RWPE2 (cell line): Measurements from ENCODE around the gene AP2B1.
A peak's percentile ranks its signal among the peaks of the same experiment; 100 is the strongest.
"Not testable (repeated sequence)": the region's sequence is repeated elsewhere in the genome, so short reads cannot be mapped to it uniquely, and the experiment has no call there.

Experiments used
- ATAC-seq: fragments of 200-7000 bp; cut with Tn5 transposase; 3 replicates; pipeline ENCODE4 v1.9.1; 2021; ENCODE audit warnings: low read depth
- DNase-seq: peaks from one replicate; pipeline ENCODE4 v3.0.0-alpha.2; 2020; ENCODE audit warnings: low spot score
- H3K27ac ChIP-seq: fragments of 450-650 bp; 2 replicates; pipeline ENCODE4 v1.5.1; 2017; ENCODE audit warnings: mild to moderate bottlenecking; ENCODE audit not compliant: poor library complexity, severe bottlenecking
- H3K27me3 ChIP-seq: fragments of 250-450 bp; sonication (Bioruptor Pico); 2 replicates; pipeline ENCODE4 v1.5.1; 2021; ENCODE audit warnings: mild to moderate bottlenecking, moderate library complexity; ENCODE audit not compliant: insufficient read depth, poor library complexity, severe bottlenecking
- H3K36me3 ChIP-seq: fragments of 250-450 bp; sonication (Bioruptor Pico); 2 replicates; pipeline ENCODE4 v1.5.1; 2020; ENCODE audit warnings: low read depth, mild to moderate bottlenecking, moderate library complexity
- H3K4me1 ChIP-seq: fragments of 250-450 bp; sonication (Bioruptor Pico); 2 replicates; pipeline ENCODE4 v1.5.1; 2021; ENCODE audit warnings: mild to moderate bottlenecking, moderate library complexity; ENCODE audit not compliant: insufficient read depth, poor library complexity, severe bottlenecking
- H3K4me3 ChIP-seq: fragments of 250-450 bp; sonication (Bioruptor Pico); 2 replicates; pipeline ENCODE4 v1.5.1; 2021; ENCODE audit warnings: mild to moderate bottlenecking, moderate library complexity; ENCODE audit not compliant: severe bottlenecking
- H3K9me3 ChIP-seq: fragments of 250-450 bp; sonication (Bioruptor Pico); 2 replicates; pipeline ENCODE4 v1.5.1; 2021; ENCODE audit warnings: mild to moderate bottlenecking, moderate library complexity; ENCODE audit not compliant: severe bottlenecking
- TF ChIP-seq, protein P1 (sequence below): fragments of 450-650 bp; IDR thresholded peaks from one replicate; pipeline ENCODE4 v1.5.1; 2017; ENCODE audit warnings: mild to moderate bottlenecking, moderate library complexity; ENCODE audit not compliant: poor library complexity, severe bottlenecking

The AP2B1 gene

DNA sequence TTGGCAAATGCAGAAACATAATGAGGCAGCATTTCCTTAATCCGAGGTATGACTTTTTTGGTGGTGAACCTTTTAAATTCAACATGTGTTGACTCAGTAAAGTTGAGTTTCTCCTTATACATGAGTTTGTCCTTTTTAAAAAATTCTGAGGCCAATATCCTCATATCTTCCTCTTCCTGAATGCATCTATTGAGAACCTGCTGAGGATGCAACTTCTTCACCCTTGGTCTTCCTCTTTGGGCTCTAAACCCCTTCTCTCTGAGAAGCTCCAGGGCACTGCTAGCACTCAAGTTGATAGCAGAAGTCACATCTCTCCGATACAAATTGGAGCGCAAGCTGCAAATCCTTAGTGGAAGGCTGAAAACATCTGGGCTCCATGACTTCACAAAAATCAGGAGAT lies 29.8 kb upstream of the AP2B1 start:
- TF ChIP-seq, protein P1, sequence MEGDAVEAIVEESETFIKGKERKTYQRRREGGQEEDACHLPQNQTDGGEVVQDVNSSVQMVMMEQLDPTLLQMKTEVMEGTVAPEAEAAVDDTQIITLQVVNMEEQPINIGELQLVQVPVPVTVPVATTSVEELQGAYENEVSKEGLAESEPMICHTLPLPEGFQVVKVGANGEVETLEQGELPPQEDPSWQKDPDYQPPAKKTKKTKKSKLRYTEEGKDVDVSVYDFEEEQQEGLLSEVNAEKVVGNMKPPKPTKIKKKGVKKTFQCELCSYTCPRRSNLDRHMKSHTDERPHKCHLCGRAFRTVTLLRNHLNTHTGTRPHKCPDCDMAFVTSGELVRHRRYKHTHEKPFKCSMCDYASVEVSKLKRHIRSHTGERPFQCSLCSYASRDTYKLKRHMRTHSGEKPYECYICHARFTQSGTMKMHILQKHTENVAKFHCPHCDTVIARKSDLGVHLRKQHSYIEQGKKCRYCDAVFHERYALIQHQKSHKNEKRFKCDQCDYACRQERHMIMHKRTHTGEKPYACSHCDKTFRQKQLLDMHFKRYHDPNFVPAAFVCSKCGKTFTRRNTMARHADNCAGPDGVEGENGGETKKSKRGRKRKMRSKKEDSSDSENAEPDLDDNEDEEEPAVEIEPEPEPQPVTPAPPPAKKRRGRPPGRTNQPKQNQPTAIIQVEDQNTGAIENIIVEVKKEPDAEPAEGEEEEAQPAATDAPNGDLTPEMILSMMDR, result no peak
- DNase-seq (no peak), ATAC-seq (no peak)
- Histone ChIP-seq H3K27me3 (no peaks in the 10 kb centered on the region), H3K36me3 (no peaks in the 10 kb centered on the region), H3K4me3 (no peak overlapping the region), H3K9me3 (no peaks in the 10 kb centered on the region), H3K4me1 (no peaks in the 10 kb centered on the region), H3K27ac (no peak overlapping the region)

DNA sequence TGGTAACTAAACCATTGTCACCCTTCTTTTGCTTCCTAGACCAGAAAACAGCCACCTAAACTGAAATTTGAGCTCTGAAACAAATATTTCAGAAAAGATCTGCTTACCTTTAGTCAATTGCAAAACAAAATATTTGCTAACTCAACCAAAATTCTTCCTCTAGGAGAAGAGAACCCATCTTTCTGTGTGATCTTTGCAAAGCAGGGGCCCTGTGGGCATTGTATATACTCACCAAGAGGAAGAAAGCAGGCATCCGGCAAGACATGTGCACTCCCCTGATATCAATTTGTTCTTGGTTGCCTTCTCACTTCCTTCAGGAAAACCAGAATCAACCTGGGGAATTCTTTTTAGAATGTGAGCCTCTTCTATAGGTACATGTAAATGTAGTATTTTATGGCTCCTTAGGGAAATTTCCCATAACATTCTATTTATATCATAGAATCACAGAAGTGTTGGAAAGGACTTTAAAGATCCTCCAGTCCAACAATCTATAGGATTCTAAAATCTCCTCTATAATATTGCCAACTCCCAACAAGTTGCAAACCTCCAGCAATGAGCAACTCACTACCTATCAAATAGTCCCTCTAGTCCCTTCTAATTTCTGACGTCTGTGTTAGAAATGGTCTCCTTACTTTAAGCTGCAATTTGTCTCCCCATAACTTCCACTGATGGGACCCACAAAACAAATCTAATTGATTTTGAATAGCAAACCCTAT lies 27.5 kb upstream of the AP2B1 start:
- H3K9me3 ChIP-seq, result no peaks in the 10 kb centered on the region
- no peaks in the 10 kb centered on the region for H3K4me1 ChIP-seq
- no peak for ATAC-seq
- H3K27me3 ChIP-seq, result no peaks in the 10 kb centered on the region
- DNase-seq, result no peak
- H3K27ac ChIP-seq, result no peak overlapping the region
- TF ChIP-seq, protein P1, result no peak
- H3K4me3 ChIP-seq, result no peak overlapping the region
- no peaks in the 10 kb centered on the region for H3K36me3 ChIP-seq

DNA sequence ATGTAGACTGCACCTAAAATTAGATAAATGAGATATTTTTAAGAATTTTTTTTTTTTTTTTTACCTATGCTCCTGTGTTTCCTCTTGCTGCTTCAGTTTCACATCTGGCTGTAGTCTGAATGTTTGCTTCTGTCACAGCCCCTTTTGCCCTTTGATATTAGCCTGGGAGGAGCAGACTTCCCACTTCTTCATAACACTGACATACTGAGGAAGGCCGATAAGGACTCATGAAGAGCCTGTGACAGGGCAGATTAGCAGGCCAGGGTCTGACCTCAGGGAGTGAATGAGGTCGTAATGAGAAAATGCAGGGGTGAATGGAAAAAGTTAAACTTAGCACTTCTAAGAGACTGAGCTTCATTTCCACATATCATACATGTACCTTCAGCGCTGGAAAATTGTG lies 26.4 kb upstream of the AP2B1 start, which contains the start of gene SLFN14:
TSS of gene SLFN14 (minus strand) at position 117 of the 400 bp plus-strand sequence. CDS start 2,757 bp downstream, outside the sequence.
- H3K4me1 ChIP-seq, result no peaks in the 10 kb centered on the region
- H3K4me3 ChIP-seq, result no peak within 1 kb of the TSS
- H3K36me3 ChIP-seq, result no peaks in the 10 kb centered on the region
- no peak within 1 kb of the TSS for H3K27ac ChIP-seq
- no peaks in the 10 kb centered on the region for H3K27me3 ChIP-seq
- DNase-seq (no peak), ATAC-seq (no peak)
- no peaks in the 10 kb centered on the region for H3K9me3 ChIP-seq
- TF ChIP-seq, protein P1, result no peak

DNA sequence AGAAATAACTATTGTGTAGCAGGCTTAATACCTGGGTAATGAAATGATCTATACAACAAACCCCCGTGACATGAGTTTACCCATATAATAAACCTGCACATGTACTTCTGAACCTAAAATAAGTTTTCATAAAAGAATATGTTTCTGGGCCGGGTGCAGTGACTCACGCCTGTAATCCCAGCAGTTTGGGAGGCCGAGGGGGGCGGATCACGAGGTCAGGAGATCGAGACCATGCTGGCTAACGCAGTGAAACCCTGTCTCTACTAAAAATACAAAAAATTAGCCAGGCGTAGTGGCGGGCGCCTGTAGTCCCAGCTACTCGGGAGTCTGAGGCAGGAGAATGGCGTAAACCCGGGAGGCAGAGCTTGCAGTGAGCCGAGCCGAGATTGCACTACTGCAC lies 23.9 kb upstream of the AP2B1 start:
- not testable (repeated sequence) for DNase-seq, H3K9me3 ChIP-seq, H3K27me3 ChIP-seq, H3K36me3 ChIP-seq, H3K27ac ChIP-seq, H3K4me3 ChIP-seq, ATAC-seq, H3K4me1 ChIP-seq

DNA sequence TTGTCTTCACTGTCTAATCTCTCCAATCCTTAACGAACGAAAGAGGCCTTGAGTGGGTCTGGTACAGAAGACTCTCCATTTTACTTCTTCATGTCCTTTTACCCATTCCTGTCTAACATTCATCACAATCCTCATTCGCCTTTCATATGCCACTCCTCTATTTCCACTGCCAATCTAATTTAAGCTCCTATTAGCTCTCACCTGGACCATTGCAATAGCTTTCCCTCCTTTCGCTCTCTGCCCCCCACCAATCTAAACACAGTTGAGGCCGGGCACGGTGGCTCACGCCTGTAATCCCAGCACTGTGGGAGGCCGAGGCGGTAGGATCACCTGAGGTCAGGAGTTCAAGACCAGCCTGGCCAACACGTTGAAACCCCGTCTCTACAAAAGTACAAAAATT lies 20.2 kb upstream of the AP2B1 start:
- Histone ChIP-seq H3K9me3 (no peaks in the 10 kb centered on the region), H3K4me1 (peaks cover 5% of the 10 kb centered on the region), H3K4me3 (peak overlapping the region; percentile 74), H3K36me3 (peaks cover 11% of the 10 kb centered on the region), H3K27ac (no peak overlapping the region), H3K27me3 (no peaks in the 10 kb centered on the region)
- no peak for DNase-seq
- ATAC-seq, result no peak
- TF ChIP-seq, protein P1, result no peak
